CD4-positive, alpha-beta T cell treated with Interleukin-21 for 1 hour (primary cell): ENCODE results near the gene MAGI2.
"Not testable (repeated sequence)": the region's sequence is repeated elsewhere in the genome, so short reads cannot be mapped to it uniquely, and the experiment has no call there.

Source experiments
- DNase-seq: peaks from one replicate; pipeline ENCODE4 v3.0.0-alpha.2; 2020

Gene MAGI2

DNA sequence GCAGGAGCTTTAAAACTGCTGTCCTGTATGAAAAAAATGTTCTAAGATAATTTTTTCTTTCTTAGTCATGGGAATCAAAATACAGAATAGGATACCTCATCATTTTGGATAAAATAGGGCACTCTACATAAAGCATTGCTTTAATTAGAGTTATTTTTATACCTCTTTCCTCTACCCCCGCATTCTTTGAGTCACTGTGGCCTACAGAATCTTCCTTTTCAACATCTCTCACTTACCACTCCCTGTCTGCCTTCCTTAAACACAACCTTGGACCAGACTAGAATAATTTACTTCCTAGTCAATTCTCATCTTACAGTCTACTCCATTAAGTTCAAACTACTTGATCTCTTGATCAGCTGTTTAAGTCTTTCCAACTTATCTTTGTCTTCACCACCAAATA, 1192.6 kb downstream of the MAGI2 start:
- no peak for DNase-seq

DNA sequence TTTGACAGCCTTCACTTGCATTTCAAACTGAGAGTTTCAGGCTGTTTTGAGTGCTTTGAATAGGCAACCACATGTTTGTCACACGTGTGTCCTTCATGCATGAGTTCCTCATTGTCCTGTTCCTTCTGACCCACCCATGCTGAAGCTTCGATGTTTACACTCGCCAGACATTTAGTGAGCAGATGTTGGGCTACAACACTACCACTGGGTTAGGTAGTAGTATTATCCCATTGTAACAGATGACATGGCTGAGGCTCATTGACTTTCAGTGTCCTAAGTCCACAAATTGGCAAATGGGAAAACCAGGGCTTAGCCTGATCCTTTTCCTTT, 1198.8 kb downstream of the MAGI2 start:
- no peak for DNase-seq

DNA sequence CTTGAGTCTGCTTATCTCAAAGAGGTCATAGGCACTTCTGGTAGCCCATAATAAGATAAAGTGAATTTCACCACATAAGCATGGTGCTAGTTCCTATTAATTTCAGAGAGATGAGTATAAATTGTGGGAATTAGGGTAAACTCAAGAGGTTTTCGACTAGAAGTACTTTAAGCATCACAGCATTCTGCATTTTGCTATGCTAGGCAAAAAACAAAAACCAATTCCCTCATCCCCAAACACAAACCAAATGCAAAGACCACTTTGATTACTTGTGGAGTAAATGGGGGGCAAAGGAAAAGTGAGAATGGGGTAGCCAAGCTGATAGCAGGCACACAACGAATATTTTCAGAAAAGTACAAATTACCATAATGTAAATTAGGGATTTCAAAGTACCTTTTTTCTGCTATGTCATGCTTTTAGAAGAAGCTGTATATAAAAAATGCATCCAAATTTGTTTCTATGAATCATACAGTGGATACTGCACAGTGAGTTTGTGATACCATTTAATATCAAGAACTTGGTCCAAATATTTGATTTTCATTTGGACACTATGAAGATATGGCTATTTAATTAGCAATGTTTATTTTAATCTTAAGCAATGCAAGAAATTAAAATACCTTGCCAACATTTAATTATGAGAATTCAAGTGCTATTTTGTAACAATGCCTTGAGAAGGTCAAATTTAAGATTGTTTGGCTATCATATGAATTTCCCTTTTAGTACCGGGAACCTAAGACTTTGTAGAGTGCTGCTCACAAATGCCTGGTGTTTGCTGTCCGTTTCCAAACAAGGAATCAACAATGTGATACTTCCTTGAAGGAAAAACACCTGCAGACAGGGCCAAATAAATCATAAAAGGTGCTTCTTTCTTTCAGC, 1199.4 kb downstream of the MAGI2 start:
- DNase-seq = no peak

DNA sequence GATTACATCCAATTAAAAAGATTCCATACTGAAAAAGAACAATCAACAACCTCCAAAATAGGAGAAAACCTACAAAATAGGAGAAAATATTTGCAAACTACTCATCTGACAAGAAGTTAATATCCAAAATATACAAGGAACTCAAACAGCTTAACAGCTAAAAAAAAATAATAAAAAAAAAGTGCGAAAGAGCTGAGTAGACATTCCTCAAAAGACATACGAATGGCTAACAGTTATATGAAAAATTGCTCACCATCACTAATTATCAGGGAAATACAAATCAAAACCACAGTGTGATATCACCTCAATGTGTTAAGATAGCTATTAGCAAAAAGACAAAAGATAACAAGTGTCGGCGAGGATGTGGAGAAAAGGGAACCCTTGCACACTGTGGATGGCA, 1204.6 kb downstream of the MAGI2 start:
- DNase-seq = no peak

DNA sequence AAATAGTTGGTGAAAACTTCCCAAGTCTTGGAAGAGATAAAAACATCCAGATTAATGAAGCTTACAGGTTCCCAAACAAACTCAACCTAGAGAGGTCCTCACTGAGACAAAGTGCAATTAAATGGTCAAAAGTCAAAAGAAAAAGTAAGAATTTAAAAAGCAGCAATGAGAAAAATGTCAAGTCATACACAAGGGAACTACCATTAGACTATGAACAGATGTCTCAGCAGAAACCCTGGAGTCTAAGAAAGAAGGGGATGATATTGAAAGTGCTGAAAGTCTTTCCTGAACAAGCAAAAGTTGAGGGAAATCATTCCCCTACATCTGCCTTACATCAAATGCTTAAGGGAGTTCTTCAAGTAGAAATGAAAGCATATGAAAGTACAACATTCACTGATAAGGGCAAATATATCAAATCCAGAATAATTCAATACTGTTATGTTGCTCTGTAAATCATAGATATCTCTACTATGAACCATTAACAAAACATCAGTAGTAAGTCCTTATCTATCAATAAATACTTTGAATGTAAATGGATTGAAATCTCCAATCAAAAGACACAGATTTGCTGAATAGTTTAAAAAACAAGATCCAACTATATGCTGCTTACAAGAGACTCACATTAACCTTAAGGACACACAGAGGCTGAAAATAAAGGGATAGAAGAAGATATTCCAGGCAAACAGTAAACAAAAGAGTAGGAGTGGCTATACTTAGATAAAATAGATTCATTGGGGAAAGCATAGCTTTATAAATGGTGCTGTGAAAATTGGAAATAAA, 1205.4 kb downstream of the MAGI2 start:
- DNase-seq = no peak

- DNase-seq = not testable (repeated sequence)
These were observed 1213.3 kb downstream of the MAGI2 start for GRCh38 chr7:78240179-78240578.

- no peak for DNase-seq
These were observed 1218.8 kb downstream of the MAGI2 start for GRCh38 chr7:78234634-78235033.

GRCh38 chr7:78232806-78233205, 1220.7 kb downstream of the MAGI2 start:
- DNase-seq = no peak

GRCh38 chr7:78226059-78226719, 1227.3 kb downstream of the MAGI2 start:
- no peak for DNase-seq

DNA sequence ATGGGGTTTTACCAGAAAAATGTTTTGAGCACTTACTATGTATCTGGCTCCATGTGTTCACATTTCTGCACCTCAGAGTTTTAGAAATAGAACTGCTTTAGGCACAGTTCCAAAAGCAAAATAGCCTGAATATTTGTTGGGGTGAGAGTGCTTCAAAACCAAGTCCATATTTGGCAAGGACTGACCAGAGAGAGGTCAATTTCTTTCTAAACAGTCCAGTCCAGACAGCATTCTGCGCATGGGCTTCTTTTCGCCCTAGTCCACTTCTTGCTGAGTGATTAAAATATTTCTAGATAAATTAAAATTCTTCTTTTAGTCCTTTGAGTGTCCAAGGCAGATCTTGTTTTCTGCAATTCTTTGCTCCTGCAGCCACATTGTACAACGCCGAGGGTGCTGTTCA, 1227.9 kb downstream of the MAGI2 start:
- no peak for DNase-seq

DNA sequence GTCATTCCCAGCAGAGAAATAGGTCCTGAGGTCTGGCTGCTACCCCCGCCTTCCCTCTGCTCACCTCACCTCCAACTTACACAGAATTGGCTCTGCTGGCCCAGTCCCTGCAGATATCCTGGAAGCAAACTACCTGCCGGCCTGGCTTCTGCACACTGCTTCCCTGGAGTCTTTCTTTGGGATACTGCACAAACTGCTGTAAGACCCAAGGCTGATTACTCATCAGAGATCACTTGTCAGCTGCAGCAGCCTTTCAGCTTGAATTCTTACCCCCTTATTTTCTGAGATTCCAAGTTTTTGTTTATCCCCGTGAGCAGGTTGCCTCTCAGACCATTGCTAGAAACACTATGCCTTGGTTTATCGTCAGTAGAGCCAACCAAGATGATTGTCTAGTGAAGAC, 1228.5 kb downstream of the MAGI2 start:
- no peak for DNase-seq

- DNase-seq = no peak
These were observed 1229.9 kb downstream of the MAGI2 start for GRCh38 chr7:78223598-78223997.

DNA sequence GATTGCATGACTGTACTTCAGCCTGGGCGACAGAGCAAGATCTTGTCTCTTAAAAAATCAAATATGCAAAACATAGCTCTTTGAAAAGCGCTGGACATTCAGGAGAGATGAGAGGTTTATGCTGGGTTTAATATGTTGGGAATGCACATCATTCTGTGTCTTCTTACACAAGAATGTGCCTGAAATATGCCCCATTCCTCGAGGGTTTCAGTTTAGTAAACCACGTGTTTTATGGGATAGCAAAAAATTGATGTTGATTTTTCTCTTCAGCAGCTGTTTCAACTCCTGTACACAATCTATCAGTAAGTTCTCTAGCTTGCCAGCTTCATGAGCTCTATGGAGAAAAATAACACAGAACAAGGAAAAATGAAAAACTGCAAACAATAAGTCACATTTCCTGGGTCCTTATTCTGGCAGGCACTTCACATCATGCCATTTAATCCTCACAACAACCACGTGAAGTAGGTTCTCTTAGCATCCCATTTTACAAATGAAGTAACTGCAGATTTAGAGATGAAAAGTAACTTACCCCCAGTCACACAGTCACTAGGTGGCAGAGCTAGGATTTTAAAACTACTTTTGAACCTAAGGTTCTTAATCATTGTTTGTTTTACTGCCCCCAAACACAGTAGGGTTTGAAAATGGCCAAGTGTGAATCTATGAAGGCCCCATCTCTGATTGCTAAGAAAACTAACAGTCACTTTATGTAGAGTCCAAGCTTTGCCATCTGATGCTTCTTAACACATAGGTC, 1231.3 kb downstream of the MAGI2 start:
- DNase-seq = no peak

DNA sequence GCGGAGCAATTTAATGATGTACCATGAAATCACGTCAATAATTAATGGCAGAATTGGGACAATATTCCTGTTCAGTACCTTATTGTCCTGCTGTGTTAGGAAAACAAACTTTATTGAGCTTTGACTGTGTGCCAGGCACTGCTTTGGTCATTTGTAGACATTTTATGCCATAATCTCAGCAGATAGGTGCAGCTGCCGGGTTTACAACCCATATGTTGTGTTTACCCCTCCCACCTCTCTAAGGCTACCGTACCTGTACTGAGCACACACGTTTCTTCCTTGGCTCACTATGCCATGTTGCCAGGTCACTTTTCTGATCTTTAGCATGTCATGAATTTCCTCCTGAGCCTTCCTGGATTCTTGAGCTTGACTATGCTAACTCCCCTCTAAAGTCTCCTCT, 1232.7 kb downstream of the MAGI2 start:
- DNase-seq = no peak

- DNase-seq = no peak
These were observed 1234.6 kb downstream of the MAGI2 start for GRCh38 chr7:78218876-78219275.

DNA sequence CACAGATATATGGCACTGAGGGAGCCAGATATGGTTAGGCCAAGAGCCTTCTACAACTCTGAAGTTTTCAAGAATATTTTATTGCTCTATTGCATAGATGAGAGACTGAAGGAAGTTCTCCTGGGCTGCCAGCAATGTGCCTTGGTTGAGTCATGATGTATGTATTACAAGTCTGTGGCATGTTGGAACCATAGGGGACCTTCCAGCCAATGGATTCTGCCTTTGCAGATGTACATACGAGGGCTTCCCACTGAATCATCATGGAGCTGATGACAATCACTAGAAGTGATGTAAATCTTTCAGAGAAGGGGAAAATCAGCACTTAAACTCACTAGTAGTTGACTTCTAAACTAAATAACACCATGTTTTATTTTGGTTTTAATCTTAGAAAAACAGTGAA, 1235.4 kb downstream of the MAGI2 start:
- DNase-seq = no peak

- DNase-seq = no peak
These were observed 1238.3 kb downstream of the MAGI2 start for GRCh38 chr7:78215199-78215598.

GRCh38 chr7:78213402-78213801, 1240.1 kb downstream of the MAGI2 start:
- DNase-seq = no peak

DNA sequence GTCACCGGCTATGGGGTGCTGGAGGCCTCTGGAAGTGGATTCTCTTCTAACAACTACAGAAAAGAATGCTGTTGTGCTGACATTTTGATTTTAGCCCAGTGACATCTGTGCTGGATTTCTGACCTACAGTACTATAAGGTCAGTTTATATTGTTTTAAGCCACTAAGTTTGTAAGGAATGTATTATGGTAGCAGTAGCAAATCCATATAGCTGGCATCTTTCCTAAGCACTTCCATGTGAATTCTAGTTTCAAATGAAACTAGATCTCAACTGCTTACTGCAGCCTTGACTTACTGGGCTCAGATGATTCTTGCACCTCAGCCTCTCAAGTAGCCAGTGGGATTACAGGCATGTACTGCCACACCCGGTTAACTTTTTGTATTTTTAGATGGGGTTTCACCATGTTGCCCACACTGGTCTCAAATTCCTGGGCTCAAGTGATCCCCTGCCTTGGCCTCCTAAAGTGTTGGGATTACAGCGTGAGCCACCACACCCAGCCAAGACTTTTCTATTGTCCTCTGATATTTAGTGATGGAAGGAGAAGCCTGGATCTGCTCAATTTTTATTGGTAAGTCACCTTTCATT, 1240.9 kb downstream of the MAGI2 start:
- DNase-seq = no peak

- DNase-seq = no peak
These were observed 1246.2 kb downstream of the MAGI2 start for GRCh38 chr7:78207269-78207668.

- DNase-seq = no peak
These were observed 1246.7 kb downstream of the MAGI2 start for GRCh38 chr7:78206769-78207168.

DNA sequence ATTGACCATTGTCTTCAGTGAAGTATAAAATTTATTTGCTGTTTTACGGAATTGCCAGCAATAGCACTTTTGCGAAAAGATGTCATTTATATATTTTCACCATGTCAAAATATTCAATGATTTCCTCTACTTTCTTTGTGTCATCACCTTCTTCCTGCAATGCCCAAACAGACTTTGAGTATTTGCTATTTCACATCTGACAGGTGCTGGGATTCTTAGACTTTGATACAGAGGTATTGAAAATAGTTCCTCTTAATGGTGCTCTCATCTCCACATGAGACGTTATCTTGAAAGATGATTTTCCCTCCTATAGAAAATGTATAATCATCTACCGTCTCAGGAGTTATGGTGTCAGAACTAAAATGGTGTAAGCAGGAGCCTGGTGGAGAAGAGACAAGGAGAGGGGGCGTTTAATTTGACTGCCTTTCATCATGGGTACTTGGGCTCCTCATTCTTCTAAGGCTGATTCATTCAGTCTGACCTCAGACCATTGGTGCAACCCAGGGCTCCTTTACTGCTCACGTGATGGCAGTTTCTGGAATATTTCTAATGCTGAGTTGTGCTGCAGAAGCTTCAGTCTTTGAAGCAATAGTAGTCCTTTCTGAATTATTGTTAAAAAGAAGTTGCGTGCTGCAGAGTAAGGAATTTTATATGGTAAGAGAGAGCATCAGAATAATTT, 1250.3 kb downstream of the MAGI2 start:
- DNase-seq = no peak
